HG02588 (cell line): Measurements from ENCODE around the gene ARHGEF4.

ENCODE experiments used
- ATAC-seq: cut with Tn5 transposase; IDR thresholded peaks from one replicate; pipeline ENCODE4 v1.9.1; 2021; ENCODE audit warnings: mild to moderate bottlenecking, moderate library complexity; ENCODE audit not compliant: unreplicated experiment

ARHGEF4 gene

GRCh38 chr2:130915595-130916437 is 79.1 kb downstream of the ARHGEF4 start:
- ATAC-seq: no peak

GRCh38 chr2:130916438-130916705 is 79.7 kb downstream of the ARHGEF4 start:
- ATAC-seq: no peak

GRCh38 chr2:130917006-130917688 is 80.4 kb downstream of the ARHGEF4 start:
- ATAC-seq: no peak

DNA sequence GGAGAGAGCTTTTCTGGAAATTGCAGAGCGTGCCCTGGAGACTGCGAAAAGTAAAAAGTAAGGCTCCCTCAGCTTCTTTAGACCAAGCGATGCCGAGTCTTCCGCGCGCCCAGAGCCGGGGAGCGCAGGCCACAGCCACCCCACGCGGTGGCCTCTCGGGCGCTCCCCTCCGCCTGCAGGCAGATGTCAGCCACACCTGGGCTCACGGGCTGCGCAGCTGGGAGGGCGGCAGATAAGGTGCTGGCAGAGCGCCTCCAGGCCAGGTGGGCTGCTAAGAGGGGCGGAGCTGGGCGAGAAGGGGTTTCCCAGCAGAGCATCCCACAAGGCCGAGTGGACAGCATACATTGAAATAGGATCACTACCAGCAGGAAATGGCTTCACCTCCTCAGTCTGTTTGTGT is 81.7 kb downstream of the ARHGEF4 start:
- ATAC-seq: no peak

DNA sequence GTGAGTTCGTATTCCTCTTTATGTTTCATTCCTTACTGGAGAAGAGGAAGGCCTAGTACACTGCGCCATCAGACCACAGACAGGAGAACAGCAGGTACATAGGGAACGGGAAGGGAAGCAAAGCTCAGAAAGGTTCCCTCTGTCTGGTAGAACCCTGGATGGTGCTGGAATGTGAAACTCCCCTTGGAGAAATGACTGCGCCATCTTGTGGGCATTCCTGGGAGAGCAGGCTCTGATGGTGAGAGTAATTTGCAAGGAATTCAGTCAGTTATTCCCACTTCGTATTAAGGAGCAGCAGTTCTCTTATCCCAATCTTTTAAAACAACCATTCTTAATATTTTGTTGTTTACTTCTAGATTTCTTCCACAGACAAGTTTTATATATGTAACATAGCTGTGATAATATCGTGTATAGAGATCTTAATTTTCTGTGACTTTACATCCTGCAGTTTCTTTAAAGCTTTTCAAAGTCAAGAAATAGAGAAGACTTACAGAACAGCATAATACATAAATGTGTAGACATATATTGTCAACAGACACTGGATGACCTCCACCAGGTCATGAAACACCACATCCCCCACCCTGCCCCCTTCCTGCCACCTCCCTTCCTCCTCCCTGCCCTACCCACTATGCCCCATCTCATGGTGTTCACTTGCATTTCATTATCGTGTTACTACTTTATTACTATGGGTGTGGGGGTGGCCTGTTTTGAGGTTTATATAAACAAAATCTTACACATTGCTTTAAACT is 83.9 kb downstream of the ARHGEF4 start:
- no peak for ATAC-seq

DNA sequence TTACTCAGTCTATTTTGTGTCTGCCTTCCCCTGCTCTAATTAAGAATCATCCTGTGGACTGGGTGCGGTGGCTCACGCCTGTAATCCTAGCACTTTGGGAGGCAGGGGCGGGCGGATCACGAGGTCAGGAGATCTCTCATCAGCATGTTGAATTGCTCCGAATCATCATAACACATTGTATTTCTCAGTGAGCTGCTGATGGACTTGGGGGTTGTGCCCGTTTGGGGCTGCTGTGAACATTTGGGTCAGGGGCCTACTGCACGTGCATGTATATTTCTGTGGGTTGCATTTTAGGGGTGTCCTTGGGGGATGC is 84.4 kb downstream of the ARHGEF4 start:
- ATAC-seq: no peak

GRCh38 chr2:130922417-130922816 is 85.7 kb downstream of the ARHGEF4 start:
- no peak for ATAC-seq

GRCh38 chr2:130928385-130928784 is 91.7 kb downstream of the ARHGEF4 start:
- ATAC-seq: no peak

DNA sequence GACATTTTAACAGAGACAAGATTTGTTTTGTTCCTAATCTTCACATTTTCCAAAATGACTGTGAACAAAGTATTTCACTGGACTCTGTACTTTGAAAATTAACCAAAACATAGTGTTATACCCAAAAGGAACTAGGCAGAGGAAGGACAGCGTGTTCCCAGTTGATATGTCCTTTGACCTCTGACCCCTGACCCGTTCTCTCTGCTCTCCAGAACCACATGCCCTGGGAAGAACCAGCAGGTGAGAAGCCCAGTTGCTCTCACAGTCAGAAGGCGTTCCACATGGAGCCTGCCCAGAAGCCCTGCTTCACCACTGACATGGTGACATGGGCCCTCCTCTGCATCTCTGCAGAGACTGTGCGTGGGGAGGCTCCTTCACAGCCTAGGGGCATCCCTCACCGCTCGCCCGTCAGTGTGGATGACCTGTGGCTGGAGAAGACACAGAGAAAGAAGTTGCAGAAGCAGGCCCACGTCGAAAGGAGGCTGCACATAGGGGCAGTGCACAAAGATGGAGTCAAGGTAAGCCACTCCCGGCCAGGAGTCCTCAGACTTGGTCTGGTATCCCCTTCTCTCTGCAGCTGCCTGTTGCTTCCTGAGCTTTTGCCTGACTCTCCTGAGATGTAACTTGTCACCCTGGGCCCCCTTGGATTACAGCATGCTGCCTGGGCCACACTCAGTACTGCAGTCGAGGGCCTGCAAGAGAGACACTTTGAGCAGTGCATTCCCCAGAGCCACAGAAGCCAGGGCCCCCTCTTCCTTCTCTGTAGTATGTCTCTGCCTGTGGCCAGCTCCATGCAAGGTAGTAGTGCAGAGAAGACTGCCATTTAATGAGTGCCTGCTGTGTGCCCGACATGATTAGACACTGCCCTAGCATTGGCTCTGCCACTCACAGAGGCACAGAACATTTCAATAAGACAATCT is 94.3 kb downstream of the ARHGEF4 start:
- no peak for ATAC-seq

- ATAC-seq: no peak
Measured at GRCh38 chr2:130933501-130933900, 96.8 kb downstream of the ARHGEF4 start.

GRCh38 chr2:130936451-130936850 is 99.7 kb downstream of the ARHGEF4 start:
- no peak for ATAC-seq

DNA sequence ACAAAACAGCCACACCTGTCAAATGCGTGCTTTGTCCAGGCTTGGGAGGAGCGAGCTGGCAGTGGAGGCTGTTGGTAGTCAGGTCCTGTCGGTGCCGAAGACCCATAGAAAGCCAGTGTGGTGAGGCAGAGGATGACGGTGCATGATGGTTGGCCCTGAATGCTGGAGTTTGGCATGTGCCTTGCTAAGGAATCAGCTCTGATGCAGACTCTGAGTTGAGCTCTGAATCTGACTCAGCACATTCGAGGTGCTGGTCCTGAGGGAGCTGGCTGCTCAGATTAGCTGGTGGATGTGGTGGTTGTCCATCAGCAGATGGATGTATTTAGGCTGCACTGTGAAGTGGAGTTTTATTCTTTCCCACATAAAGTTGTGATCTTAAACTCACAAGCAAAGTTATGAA is 111.3 kb downstream of the ARHGEF4 start:
- ATAC-seq: no peak

- ATAC-seq: no peak
Measured at GRCh38 chr2:130949954-130950353, 113.2 kb downstream of the ARHGEF4 start.

GRCh38 chr2:130951018-130951417 is 114.3 kb downstream of the ARHGEF4 start:
- no peak for ATAC-seq

DNA sequence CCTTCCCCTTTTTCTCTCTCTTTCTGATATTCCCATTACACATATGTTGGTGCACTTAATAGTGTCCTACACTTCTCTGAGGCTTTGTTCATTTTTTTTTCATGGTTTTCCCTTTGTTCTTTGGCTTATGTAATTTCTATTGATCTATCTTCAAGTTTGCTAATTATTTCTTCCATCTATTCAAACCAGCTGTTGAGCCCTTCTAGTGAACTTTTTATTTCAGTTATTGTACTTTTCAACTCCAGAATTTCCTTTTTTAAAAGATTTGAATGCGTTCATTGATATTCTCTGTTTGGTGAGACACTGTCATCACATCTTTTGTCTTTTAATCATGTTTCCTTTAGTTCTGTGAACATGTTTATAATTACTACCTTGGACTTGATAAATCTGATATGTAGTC is 118.2 kb downstream of the ARHGEF4 start:
- no peak for ATAC-seq

DNA sequence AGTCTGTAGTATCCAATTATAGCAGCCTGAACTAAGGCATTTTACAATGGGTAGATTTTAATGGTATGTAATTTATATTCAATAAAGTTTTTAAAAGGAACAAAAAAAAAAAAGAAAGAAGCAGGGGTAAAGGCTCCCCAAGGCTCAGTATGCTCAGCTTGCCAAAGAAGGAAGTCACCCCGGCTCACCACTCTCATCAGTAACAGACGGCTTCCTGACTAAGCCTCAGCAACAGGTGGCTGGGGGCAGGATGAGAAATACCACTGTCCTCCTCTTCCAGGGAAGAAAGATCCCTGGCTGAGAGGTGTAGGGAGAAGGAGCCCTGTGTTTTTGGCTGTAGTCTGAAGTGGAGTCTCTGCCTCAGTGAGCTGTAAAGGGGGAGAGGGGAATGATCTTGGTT is 121.2 kb downstream of the ARHGEF4 start:
- ATAC-seq: no peak

DNA sequence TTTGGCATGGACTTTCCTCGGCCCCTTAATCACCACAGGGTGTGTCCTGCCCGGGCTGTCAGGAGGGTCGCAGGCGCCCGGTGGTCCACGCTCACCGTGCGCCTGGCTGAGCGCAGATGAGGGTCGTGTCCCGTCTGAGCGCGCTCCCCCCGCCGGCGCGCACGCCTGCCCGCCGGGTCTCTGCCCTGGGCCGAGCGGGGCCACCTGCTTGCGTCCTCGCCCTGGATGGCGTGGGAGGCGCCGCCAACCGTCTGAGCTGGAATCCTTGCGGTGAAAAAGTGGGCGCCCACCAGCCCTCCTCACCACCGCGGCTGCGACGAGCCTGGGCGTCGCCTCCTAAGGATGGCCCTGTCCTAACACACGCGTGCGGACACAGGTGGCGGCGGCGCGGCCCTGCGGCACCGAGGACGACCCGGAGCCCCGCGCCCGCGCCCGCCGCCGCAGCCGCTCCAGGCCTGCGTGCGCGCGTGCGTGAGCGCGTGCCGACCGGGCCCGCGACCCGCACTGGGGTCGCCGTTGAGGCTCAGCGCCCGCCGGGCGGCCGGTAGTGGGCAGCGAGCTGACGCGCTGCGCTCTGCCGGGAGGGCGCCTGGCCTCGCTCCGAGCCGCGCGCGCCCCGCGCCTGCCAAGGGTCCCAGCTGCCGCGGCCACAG is 126.6 kb downstream of the ARHGEF4 start:
- ATAC-seq: no peak

- no peak for ATAC-seq
Measured at GRCh38 chr2:130963849-130964793, 127.4 kb downstream of the ARHGEF4 start.

GRCh38 chr2:130964931-130965330 is 128.2 kb downstream of the ARHGEF4 start:
- no peak for ATAC-seq
